IMR-90 (cell line): ENCODE data around the gene CHPF2. TPM values are rescaled to one million over a fixed set of nuclear protein-coding genes. Genes with fewer than 3 reads are reported as not detected.

Experiments used
- ATAC-seq: fragments of 200-7000 bp; cut with Tn5 transposase; 2 replicates; pipeline ENCODE4 v1.9.1; 2020; ENCODE audit warnings: low read depth, mild to moderate bottlenecking, moderate library complexity
- BruUV-seq: library from RNA; stranded (reverse); fragments of 400-500 nt; replicated peaks from 2 replicates; lab custom pipeline; 2021; lab: Mats Ljungman, UMichigan
- CTCF ChIA-PET: fragments of 300-600 bp; formaldehyde crosslinking; extraction: SDS; loops from one replicate; lab custom pipeline; 2021; ENCODE audit warnings: antibody characterized with exemption; lab: Yijun Ruan, JAX
- POLR2A ChIA-PET: fragments of 300-600 bp; sonication (Branson Sonifier 250); formaldehyde crosslinking; loops from one replicate; lab custom pipeline; 2022; ENCODE audit warnings: antibody characterized with exemption; ENCODE audit not compliant: unreplicated experiment; lab: Charles Lee
- DNase-seq: peaks from one replicate; pipeline ENCODE4 v3.0.0; 2013
- H2AFZ ChIP-seq: replicated peaks from 2 replicates; pipeline ENCODE3; 2013; ENCODE audit warnings: low read length, mild to moderate bottlenecking; ENCODE audit not compliant: poor library complexity
- H2AK5ac ChIP-seq: 2 replicates; pipeline ENCODE4 v1.6.1; 2013; ENCODE audit warnings: low read depth, low read length, inconsistent platforms
- H2AK9ac ChIP-seq: replicated peaks from 2 replicates; pipeline ENCODE3; 2013; ENCODE audit warnings: mild to moderate bottlenecking, low read depth, low read length, moderate library complexity; ENCODE audit not compliant: poor library complexity
- H2BK120ac ChIP-seq: 2 replicates; pipeline ENCODE4 v1.6.1; 2013; ENCODE audit warnings: low read depth, low read length, inconsistent platforms
- H2BK15ac ChIP-seq: 3 replicates; pipeline ENCODE4 v1.6.1; 2013; ENCODE audit warnings: low read depth, low read length, inconsistent platforms
- H2BK20ac ChIP-seq: 2 replicates; pipeline ENCODE4 v1.6.1; 2013; ENCODE audit warnings: low read depth, mild to moderate bottlenecking, inconsistent platforms, low read length, moderate library complexity
- H2BK5ac ChIP-seq: 2 replicates; pipeline ENCODE4 v1.6.1; 2013; ENCODE audit warnings: mild to moderate bottlenecking, low read depth, low read length, inconsistent platforms; ENCODE audit not compliant: poor library complexity, severe bottlenecking
- H3K14ac ChIP-seq: replicated peaks from 2 replicates; pipeline ENCODE4 v1.6.1; 2013; ENCODE audit warnings: low read depth, low read length, inconsistent platforms
- H3K18ac ChIP-seq: 2 replicates; pipeline ENCODE4 v1.6.1; 2013; ENCODE audit warnings: low read depth, low read length, control low read depth
- H3K23ac ChIP-seq: 2 replicates; pipeline ENCODE4 v1.6.1; 2013; ENCODE audit warnings: low read depth, low read length, inconsistent platforms
- H3K27ac ChIP-seq: 2 replicates; pipeline ENCODE4 v1.5.1; 2013; ENCODE audit warnings: mild to moderate bottlenecking, control low read depth, low read length; ENCODE audit not compliant: insufficient read depth
- H3K27me3 ChIP-seq: 2 replicates; pipeline ENCODE4 v1.6.1; 2013; ENCODE audit warnings: low read length; ENCODE audit not compliant: control insufficient read depth, insufficient read depth
- H3K36me3 ChIP-seq: 2 replicates; pipeline ENCODE4 v1.6.1; 2013; ENCODE audit warnings: low read length, mixed read lengths; ENCODE audit not compliant: control insufficient read depth, insufficient read depth
- H3K4ac ChIP-seq: 2 replicates; pipeline ENCODE4 v1.6.1; 2013; ENCODE audit warnings: low read depth, low read length, inconsistent platforms
- H3K4me1 ChIP-seq: 2 replicates; pipeline ENCODE4 v1.6.1; 2013; ENCODE audit warnings: low read length, mixed read lengths; ENCODE audit not compliant: control insufficient read depth, insufficient read depth
- H3K4me2 ChIP-seq: 2 replicates; pipeline ENCODE4 v1.6.1; 2013; ENCODE audit warnings: low read depth, mild to moderate bottlenecking, control low read depth, low read length, moderate library complexity
- H3K4me3 ChIP-seq: 2 replicates; pipeline ENCODE4 v1.5.1; 2013; ENCODE audit warnings: low read depth, mild to moderate bottlenecking, control low read depth, low read length, moderate library complexity; ENCODE audit not compliant: insufficient read depth
- H3K56ac ChIP-seq: 2 replicates; pipeline ENCODE4 v1.6.1; 2013; ENCODE audit warnings: low read length, inconsistent platforms; ENCODE audit not compliant: insufficient read depth; ENCODE audit errors: extremely low read depth
- H3K79me1 ChIP-seq, 2 experiments: 2 replicates each; pipeline ENCODE4 v1.6.1; 2013; ENCODE audit warnings: low read length in 2 of 2, inconsistent platforms in 1 of 2, low read depth in 1 of 2
- H3K9ac ChIP-seq: 2 replicates; pipeline ENCODE4 v1.6.1; 2013; ENCODE audit warnings: low read depth, low read length, control low read depth
- H3K9me1 ChIP-seq: 2 replicates; pipeline ENCODE4 v1.6.1; 2013; ENCODE audit warnings: low read length, inconsistent platforms; ENCODE audit not compliant: insufficient read depth
- H3K9me3 ChIP-seq: 2 replicates; pipeline ENCODE4 v1.6.1; 2013; ENCODE audit warnings: low read length; ENCODE audit not compliant: control insufficient read depth, insufficient read depth
- H4K20me1 ChIP-seq: 2 replicates; pipeline ENCODE4 v1.6.1; 2013; ENCODE audit warnings: low read length, inconsistent platforms; ENCODE audit not compliant: insufficient read depth
- H4K5ac ChIP-seq: 2 replicates; pipeline ENCODE4 v1.6.1; 2013; ENCODE audit warnings: mild to moderate bottlenecking, low read depth, low read length, control low read depth
- H4K8ac ChIP-seq, 2 experiments: 2 replicates each; pipeline ENCODE4 v1.6.1; 2013; ENCODE audit warnings: low read depth in 2 of 2, low read length in 2 of 2, control low read depth in 1 of 2, inconsistent platforms in 1 of 2
- H4K91ac ChIP-seq: 2 replicates; pipeline ENCODE4 v1.6.1; 2013; ENCODE audit warnings: low read depth, low read length, inconsistent platforms; ENCODE audit not compliant: insufficient read depth
- BHLHE40 ChIP-seq: fragments of 150-350 bp; IDR thresholded peaks from 2 replicates; pipeline ENCODE4 v1.6.1; 2016; ENCODE audit warnings: mild to moderate bottlenecking, low read depth, low read length
- CEBPB ChIP-seq: IDR thresholded peaks from 2 replicates; pipeline ENCODE4 v1.6.1; 2012; ENCODE audit warnings: low read depth, low read length, improper control_type of control experiment
- CHD1 ChIP-seq: IDR thresholded peaks from 2 replicates; pipeline ENCODE4 v1.6.1; 2012; ENCODE audit warnings: low read depth, low read length, improper control_type of control experiment
- CTCF ChIP-seq: conservative IDR thresholded peaks from 2 replicates; pipeline ENCODE4 v1.5.1; 2012; ENCODE audit warnings: mild to moderate bottlenecking, low read depth, low read length, improper control_type of control experiment
- ELK1 ChIP-seq: fragments of 150-350 bp; IDR thresholded peaks from 2 replicates; pipeline ENCODE4 v1.6.1; 2016; ENCODE audit warnings: low read depth, mild to moderate bottlenecking, low read length, moderate library complexity, borderline replicate concordance
- FOS ChIP-seq: fragments of 150-350 bp; IDR thresholded peaks from 2 replicates; pipeline ENCODE4 v1.6.1; 2016; ENCODE audit warnings: low read depth, low read length
- NFE2L2 ChIP-seq: fragments of 150-350 bp; IDR thresholded peaks from 2 replicates; pipeline ENCODE4 v1.6.1; 2016; ENCODE audit warnings: low read depth, mild to moderate bottlenecking, low read length
- POLR2A ChIP-seq: IDR thresholded peaks from 2 replicates; pipeline ENCODE4 v1.6.1; 2012; ENCODE audit warnings: mild to moderate bottlenecking, low read depth, low read length
- RCOR1 ChIP-seq: IDR thresholded peaks from 2 replicates; pipeline ENCODE4 v1.6.1; 2012; ENCODE audit warnings: mild to moderate bottlenecking, low read length, improper control_type of control experiment; ENCODE audit not compliant: insufficient replicate concordance
- RFX5 ChIP-seq: IDR thresholded peaks from 2 replicates; pipeline ENCODE4 v1.8.0; 2012; ENCODE audit warnings: low read depth, mild to moderate bottlenecking, low read length, moderate library complexity
- USF2 ChIP-seq: fragments of 150-350 bp; IDR thresholded peaks from 2 replicates; pipeline ENCODE4 v1.6.1; 2017; ENCODE audit warnings: mild to moderate bottlenecking, antibody characterized with exemption, low read length, low read depth
- WGBS, 2 experiments: methylation state at CpG; one replicate each; pipeline versions ENCODE4 v1.1.5 to v1.1.7; 2013; ENCODE audit warnings: missing lambda C conversion rate in 2 of 2; ENCODE audit not compliant: insufficient read length in 1 of 2; ENCODE audit errors: extremely low coverage in 2 of 2; 5-methylcytosine and 5-hydroxymethylcytosine counted together
- dilution Hi-C: fragments of 300-500 bp; cut with HindIII; formaldehyde crosslinking; loops from one replicate; pipeline ENCODE4 v1.14.3; 2018; ENCODE audit warnings: low sequenced_read_pairs; ENCODE audit not compliant: unreplicated experiment
- in situ Hi-C: fragments of 300-500 bp; cut with MboI; formaldehyde crosslinking; loops from 3 replicates; pipeline ENCODE4 v1.14.3; 2019; ENCODE audit warnings: low sequenced_read_pairs, inconsistent platforms, mixed read lengths
- intact Hi-C: fragments of 100-400 bp; cut with micrococcal nuclease; formaldehyde crosslinking; loops from 2 replicates; pipeline ENCODE4 v1.10.0; 2022
- polyA plus RNA-seq, 3 experiments: library from polyadenylated mRNA; depleted of rRNA; stranded (reverse); fragments of >200 nt; gene quantifications; 2 replicates each; pipeline ENCODE4 v1.2.3, GENCODE V29; 2012; ENCODE audit warnings: low replicate concordance in 1 of 3
- total RNA-seq: library from RNA; depleted of rRNA; stranded (reverse); fragments of >200 nt; gene quantifications from 2 replicates; pipeline ENCODE4 v1.2.3, GENCODE V29; 2012

The CHPF2 gene
- total and polyA plus RNA-seq, 2 of the 4 experiments (the other 2 are of a cell fraction), result 26.2 to 77.0 TPM

GRCh38 chr7:151274936-151275812, 42.9 kb downstream of the CHPF2 start:
- DNase-seq (no peak), ATAC-seq (no peak)
- H3K18ac ChIP-seq, result no peak overlapping the region
- H2BK20ac ChIP-seq, result no peak overlapping the region
- CTCF ChIA-PET, result no interaction called here
- dilution Hi-C loops, result no loop called here
- H3K9me3 ChIP-seq, result no peaks in the 10 kb centered on the region
- WGBS, 2 experiments, result 82% methylated on average over 11 of the region's 17 CpGs; no CpG with 5 or more reads in 1 of the 2 experiments
- in situ Hi-C loops, result no loop called here
- H2AK9ac ChIP-seq, result peak overlapping the region; percentile 47
- no peak overlapping the region for H2BK15ac ChIP-seq
- no peaks in the 10 kb centered on the region for H3K9me1 ChIP-seq
- no peaks in the 10 kb centered on the region for H3K79me1 ChIP-seq
- no peak overlapping the region for H3K4me3 ChIP-seq
- no peak overlapping the region for H3K4ac ChIP-seq
- H3K27me3 ChIP-seq, result peaks cover 16% of the 10 kb centered on the region
- no peak overlapping the region for H3K4me2 ChIP-seq
- peaks cover 8% of the 10 kb centered on the region; the same call in 1 of the 2 replicates for H3K4me1 ChIP-seq
- H3K36me3 ChIP-seq, result no peaks in the 10 kb centered on the region; the same call in 1 of the 2 replicates
- H4K8ac ChIP-seq, result no peak overlapping the region
- POLR2A ChIA-PET, result no interaction called here
- no TSS peak for BruUV-seq
- no peak overlapping the region for H2BK120ac ChIP-seq
- TF ChIP-seq BHLHE40 (no peak), CHD1 (no peak), RFX5 (no peak), FOS (no peak), RCOR1 (no peak), POLR2A (no peak), CTCF (no peak), ELK1 (no peak), NFE2L2 (no peak), USF2 (no peak), CEBPB (no peak)
- no peak overlapping the region for H3K56ac ChIP-seq
- H4K20me1 ChIP-seq, result no peaks in the 10 kb centered on the region; the same call in 1 of the 2 replicates
- H3K9ac ChIP-seq, result no peak overlapping the region
- H2BK5ac ChIP-seq, result no peak overlapping the region
- no peak overlapping the region for H2AK5ac ChIP-seq
- intact Hi-C loops, result no loop called here
- H3K23ac ChIP-seq, result no peak overlapping the region
- no peak overlapping the region for H2AFZ ChIP-seq
- no peak overlapping the region for H4K5ac ChIP-seq
- no peak overlapping the region for H3K27ac ChIP-seq
- H3K14ac ChIP-seq, result no peak overlapping the region
- no peak overlapping the region for H4K91ac ChIP-seq
